ENCODE data around the gene FAXC.

The FAXC gene

DNA sequence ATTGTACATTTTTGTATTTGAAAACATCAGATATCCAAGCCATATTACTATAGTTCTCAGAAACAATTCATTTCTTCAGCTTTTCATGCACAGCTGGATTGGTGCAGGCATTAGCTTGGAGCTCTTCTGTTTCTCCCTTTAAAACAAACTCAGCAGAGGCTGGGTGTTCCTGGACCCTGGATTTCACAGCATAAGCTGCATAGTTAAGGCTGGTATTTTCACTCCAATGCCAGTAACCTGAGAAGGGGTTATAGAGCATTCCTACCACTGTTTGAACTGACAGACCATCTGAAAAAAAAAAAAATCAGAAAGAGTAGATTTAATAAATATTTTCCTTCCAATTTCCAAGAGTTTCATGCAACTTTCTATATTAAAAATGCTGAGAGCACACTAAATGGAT is 20.1 kb upstream of the FAXC start:
- no peak for DNase-seq (ENCODE audit: low spot score)
- TF ChIP-seq, protein P1, sequence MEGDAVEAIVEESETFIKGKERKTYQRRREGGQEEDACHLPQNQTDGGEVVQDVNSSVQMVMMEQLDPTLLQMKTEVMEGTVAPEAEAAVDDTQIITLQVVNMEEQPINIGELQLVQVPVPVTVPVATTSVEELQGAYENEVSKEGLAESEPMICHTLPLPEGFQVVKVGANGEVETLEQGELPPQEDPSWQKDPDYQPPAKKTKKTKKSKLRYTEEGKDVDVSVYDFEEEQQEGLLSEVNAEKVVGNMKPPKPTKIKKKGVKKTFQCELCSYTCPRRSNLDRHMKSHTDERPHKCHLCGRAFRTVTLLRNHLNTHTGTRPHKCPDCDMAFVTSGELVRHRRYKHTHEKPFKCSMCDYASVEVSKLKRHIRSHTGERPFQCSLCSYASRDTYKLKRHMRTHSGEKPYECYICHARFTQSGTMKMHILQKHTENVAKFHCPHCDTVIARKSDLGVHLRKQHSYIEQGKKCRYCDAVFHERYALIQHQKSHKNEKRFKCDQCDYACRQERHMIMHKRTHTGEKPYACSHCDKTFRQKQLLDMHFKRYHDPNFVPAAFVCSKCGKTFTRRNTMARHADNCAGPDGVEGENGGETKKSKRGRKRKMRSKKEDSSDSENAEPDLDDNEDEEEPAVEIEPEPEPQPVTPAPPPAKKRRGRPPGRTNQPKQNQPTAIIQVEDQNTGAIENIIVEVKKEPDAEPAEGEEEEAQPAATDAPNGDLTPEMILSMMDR (IDR thresholded peaks at IDR 0.05; ENCODE audit: extremely low read depth, missing control alignments) = no peak

DNA sequence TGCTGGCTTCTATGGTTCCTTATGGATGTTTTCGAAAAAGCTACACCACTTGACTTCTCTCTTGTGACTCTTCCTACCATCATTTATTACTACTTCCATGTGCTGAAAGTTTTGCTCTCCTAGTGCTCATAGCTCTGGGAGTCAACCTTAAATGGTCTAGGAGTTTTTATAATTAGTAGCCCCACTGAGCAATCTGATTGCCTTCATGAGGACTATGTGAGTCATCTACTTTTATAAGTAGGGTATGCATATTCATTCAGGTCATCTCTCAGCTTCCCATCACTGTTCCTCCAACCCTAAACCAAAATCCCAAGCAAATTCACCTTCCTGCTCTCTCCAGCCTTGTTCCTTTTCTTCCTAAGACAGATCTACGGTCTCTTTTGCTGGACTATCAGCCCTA is 17.4 kb upstream of the FAXC start:
- no peak for DNase-seq (ENCODE audit: low spot score)
- TF ChIP-seq, protein P1 (IDR thresholded peaks at IDR 0.05; ENCODE audit: extremely low read depth, missing control alignments) = no peak

GRCh38 chr6:99364026-99364425 is 14.6 kb upstream of the FAXC start:
- TF ChIP-seq, protein P1 (IDR thresholded peaks at IDR 0.05; ENCODE audit: extremely low read depth, missing control alignments) = no peak
- DNase-seq (ENCODE audit: low spot score) = no peak

- TF ChIP-seq, protein P1 (IDR thresholded peaks at IDR 0.05; ENCODE audit: extremely low read depth, missing control alignments) = no peak
- DNase-seq (ENCODE audit: low spot score) = no peak
Measured at GRCh38 chr6:99362678-99363268, 13.3 kb upstream of the FAXC start.

DNA sequence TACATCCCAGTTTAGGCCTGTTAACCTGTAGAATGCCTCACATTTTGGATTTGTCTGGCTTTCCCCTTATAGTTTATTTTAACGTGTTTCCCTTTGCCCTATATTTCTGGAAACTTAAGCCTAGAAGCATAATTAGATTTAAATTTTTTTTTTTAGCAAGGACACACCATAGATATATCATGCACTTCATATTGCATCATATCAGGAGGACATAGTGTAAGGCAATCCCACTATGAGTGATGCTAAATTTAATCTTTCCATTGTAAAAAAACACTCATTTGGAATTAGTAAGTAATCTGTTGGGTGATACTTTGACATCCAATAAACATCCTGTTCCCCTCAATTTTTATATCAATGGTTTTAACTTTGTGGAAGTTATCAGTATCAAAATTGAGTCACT is 10.3 kb upstream of the FAXC start:
- no peak for DNase-seq (ENCODE audit: low spot score)
- TF ChIP-seq, protein P1 (IDR thresholded peaks at IDR 0.05; ENCODE audit: extremely low read depth, missing control alignments) = no peak

GRCh38 chr6:99356641-99357040 is 7.2 kb upstream of the FAXC start:
- DNase-seq (ENCODE audit: low spot score) = no peak
- TF ChIP-seq, protein P1 (IDR thresholded peaks at IDR 0.05; ENCODE audit: extremely low read depth, missing control alignments) = no peak

DNA sequence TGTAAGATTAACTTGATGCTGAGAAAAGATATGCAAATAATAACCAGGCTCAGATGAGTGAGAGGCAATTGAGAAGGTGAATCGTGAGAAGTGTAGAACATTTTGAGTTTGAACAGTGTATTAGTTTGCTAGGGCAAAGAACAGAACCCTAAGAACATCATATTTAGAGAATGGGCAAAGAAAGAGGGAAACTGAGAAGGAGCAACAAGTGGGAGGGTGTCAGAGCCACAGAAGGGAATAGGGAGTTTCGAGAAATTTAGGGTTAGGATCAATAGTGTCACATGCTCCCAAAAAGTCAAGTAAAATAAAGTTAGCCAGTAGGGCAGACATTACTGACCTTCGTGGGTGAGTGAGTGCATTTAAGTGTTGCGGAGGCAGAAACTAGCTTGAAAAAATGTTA is 5.5 kb upstream of the FAXC start:
- DNase-seq (ENCODE audit: low spot score) = no peak
- TF ChIP-seq, protein P1 (IDR thresholded peaks at IDR 0.05; ENCODE audit: extremely low read depth, missing control alignments) = no peak

Measured in GM20000 (cell line).